Putamen (tissue), 1 donor: Measurements from ENCODE around the gene EXD2.
"Not testable (repeated sequence)": the region's sequence is repeated elsewhere in the genome, so short reads cannot be mapped to it uniquely, and the experiment has no call there.

Experiments
- DNase-seq: peaks from one replicate; pipeline ENCODE4 v3.0.0-alpha.2; 2016; ENCODE audit warnings: low spot score

The EXD2 gene

DNA sequence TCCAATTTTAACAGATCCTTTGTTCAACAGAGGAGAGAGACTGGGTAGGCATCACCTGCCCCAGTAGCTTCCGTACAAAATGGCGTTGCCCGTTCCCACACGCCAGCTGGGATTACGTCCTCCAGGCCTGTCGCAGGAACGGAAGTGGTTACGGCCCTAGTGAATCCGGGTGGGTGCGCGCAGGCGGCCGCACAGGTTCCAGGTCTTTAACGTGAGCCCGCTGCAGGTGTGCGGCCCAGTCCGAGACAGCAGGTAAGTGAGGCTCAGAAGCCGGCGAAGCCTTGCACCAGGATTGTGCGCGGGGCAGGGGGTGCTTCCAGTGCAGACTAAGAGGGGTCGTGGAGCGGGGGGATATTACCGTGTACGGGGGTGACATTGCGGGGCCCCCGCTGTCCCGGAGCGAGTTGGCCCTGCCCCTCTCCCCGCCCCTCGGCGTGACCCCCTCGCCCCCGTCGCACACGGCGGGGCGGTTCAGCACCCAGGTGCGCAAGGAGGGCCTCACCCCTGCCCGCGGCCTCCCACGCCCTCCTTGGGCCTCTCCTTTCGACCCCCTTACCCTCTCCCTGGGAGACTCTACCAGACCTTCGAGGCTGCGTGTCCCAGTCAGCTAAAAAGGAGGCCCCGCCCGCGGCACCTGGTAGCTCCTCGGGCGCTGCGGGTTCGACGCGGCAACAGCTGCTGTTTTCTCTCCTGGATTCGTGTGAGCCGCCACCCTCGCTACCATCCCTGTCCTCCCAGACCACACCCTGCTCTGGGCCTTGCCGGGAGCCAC, at the start of gene EXD2:
Gene EXD2, plus strand, starts transcription at position 159 of the 772 bp plus-strand sequence. CDS start 17,973 bp downstream, outside the sequence.
- DNase-seq = peak; percentile 92

- no peak for DNase-seq
Observed at GRCh38 chr14:69141550-69141949, 49.7 kb upstream of the EXD2 start.

GRCh38 chr14:69142101-69142500, 49.2 kb upstream of the EXD2 start:
- DNase-seq = no peak

DNA sequence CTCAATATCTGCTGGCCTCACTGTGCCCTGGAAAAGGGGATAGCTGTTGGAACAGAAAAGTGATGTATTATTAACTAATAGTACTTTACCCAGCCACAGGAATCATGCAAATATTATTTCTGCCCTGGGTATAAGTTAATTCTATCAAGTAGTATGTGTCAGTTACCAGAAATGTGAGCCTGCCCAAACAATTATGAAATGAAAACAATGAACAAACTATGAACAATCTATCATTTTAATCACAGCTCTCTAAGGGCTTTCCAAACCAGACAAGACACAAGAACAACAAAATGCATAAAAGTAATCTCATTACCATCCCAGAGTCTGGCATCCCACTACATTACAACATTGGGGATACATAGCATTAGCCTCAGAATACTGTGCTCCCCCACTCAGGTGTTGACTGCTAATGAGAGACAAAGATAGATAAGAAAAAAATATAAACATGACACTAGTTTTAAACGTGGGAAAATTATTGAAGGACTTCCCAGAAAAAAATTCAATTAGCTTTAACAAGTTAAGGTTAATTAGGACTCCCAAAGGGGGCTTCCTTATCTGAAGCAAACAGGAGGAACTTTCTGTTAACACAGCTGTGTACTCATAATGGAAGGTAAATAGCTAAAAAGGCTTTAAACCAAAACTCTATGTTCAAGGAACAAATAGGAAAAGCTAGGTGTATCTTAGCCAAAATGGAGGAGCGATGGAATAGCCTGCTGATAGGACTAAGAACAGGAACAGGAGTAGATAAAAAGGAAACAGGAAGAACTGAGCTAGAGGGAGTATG, 41.6 kb upstream of the EXD2 start:
- no peak for DNase-seq

GRCh38 chr14:69151458-69152180, 39.7 kb upstream of the EXD2 start:
- DNase-seq = peak; percentile 75

DNA sequence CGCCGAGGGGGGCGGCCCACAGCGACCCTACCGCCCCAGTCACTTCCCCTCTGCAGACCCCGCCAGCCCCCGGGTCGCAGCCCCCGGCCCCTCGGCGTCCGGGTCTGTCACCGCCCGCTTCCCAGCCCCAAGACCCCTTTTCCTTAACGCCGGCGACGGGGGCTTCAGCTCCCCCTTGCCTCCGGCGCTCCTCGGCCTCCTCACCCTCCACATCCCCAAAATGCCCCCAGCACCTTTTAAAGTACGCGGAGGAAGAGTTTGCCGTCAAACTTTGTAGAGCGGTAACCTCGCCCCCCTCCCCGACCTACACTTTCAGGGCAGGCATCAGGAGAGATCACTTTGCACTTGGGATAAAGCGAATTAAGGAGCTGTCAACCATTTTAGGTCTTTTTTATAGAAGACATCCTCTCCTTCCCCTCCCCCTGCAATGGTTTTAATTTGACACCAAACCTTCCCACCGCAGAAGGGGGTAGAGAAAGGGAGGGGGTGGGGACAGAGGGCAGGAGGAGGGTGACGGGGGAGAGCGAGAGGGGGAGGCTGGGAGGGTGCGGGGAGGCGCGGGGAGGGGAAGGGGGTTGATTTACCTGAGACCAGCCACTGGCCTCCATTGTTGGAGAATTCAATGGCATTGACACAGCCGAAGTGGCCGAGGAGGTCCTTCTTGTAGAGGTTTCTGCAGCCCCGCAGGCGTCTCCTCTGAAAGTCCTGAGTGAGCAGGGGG, 39.0 kb upstream of the EXD2 start:
- peak; percentile 34 for DNase-seq

- DNase-seq = no peak
Observed at GRCh38 chr14:69152902-69153151, 38.5 kb upstream of the EXD2 start, which contains the start of gene DCAF5. DCAF5 (minus strand) TSS chr14:69153119; CDS start chr14:69152978, 141 bp downstream.

DNA sequence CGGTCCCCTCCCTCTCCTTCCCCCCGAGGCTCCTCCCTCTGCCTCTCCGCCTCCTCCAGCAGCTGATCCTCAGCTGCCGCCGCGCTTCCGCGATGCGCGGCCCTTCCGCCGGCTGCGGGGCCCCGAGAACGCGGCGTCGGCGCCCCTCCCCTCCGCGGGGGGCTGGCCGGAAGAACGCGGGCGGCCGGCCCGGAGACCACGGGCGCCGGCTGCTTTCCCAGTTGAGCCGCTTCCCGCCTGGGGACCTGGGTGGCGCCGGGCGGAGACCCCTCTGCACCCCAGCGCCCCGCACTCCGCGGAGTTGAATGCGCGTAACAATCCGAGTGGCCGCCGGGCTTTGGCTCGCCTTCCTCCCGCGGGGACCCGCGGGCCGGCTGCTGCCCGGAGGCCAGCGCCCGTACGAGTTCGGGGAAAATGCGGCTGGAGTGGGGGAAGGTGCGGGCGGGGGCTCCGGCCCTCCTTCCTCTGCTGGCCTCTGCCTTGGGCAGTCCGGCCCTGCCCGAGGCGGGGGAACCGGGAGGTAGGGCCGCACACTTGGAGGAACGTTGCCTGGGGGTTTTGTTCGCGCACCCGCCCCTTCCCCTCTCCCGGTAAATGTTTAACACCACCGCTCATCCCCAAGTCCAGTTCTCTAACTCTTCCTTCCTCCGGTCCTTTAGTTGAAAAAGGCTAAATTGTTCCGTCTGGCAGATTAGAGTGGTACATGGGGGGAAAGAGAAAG, 38.0 kb upstream of the EXD2 start:
- peak; percentile 89 for DNase-seq

DNA sequence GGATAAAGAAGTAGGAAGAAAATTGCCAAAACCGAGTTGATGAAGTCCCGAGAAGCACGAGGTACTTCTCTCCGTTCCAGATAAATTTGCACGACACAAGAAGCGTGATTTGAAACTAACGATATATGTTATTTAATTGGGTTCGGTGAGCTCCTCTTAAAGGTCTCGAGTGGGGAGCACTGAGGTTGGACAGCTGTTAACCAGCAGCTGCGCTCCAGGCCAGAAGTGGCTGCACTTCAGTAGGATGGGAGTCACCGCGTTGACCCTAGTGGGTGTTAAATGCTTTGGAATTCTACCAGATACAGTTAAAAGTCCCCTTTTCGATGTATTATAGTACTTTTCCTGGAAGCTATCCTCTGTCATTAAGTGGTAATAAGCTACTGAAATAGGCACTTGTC, 37.4 kb upstream of the EXD2 start:
- DNase-seq = no peak

- DNase-seq = no peak
Observed at GRCh38 chr14:69154779-69155178, 36.5 kb upstream of the EXD2 start.

GRCh38 chr14:69156224-69156623, 35.1 kb upstream of the EXD2 start:
- no peak for DNase-seq

- DNase-seq = no peak
Observed at GRCh38 chr14:69161590-69161989, 29.7 kb upstream of the EXD2 start.

- DNase-seq = not testable (repeated sequence)
Observed at GRCh38 chr14:69165787-69166186, 25.5 kb upstream of the EXD2 start.

- DNase-seq = no peak
Observed at GRCh38 chr14:69170839-69171238, 20.5 kb upstream of the EXD2 start.

DNA sequence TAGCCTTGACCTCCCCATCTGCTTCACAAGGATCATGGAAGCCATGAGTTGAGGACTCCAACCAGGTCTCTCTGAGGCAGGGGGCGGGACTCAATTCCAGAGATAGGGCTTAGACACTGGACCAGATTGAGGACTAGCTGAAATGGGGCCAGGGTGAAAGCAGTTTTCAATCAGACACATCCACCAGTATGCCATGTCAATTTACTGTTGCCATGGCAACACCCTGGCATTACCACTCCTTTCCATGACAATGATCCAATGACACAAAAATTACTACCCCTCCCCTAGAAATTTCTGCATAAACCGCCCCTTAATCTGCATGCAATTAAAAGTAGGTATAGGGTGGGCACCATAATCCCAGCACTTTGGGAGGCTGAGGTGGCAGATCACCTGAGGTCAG, 19.7 kb upstream of the EXD2 start:
- no peak for DNase-seq

DNA sequence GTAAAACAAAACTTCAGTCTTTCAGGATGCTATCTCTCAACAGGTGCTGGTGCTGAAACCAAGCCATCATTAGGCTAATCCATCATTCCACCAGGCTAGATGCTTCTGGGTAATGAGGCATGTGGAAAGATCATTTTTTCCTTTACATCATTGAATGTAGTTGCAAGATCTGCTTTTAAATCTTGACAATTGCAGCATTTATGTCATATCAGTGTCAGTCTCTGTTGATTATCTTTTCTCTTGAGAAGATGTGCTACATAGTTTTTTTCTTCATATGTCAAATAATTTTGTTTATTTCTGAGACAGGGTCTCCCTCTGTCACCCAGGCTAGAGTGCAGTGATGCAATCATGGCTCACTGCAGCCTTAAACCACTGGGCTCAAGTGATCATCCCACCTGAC, 16.2 kb upstream of the EXD2 start:
- no peak for DNase-seq

DNA sequence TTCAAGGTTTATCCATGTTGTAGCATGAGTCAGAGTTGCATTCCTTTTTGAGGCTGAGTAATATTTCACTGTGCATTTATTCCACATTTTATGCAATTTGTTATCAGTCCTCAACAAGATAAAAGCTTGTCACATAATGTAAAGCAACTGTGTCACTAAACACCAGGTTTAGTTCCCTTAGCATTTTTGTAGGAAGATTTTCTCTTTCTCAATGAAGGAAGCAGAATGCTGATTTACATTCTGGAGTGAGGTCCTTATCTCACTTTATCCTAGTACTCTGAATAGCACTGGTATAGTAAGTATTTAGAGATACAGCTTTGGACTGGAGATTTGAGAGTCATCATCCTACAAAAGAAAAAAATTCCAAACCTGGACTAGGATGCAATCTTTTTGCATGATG, 9.8 kb upstream of the EXD2 start:
- no peak for DNase-seq

DNA sequence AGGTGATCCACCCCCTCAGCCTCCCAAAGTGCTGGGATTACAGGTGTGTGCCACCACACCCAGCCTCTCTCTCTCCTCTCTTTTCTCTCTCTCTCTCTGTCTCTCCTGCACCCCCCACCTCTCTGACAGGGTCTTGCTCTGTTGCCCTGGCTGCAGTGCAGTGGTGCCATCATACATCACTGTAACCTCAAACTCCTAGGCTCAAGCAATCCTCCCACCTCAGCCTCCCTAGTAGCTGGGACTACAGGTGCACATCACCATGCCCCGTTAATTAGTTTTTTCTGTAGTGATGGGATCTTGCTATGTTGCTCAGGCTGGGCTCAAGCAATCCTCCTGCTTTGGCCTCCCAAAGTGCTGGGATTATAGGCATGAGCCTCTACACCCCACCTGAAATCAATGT, 8.7 kb upstream of the EXD2 start:
- DNase-seq = not testable (repeated sequence)

- no peak for DNase-seq
Observed at GRCh38 chr14:69183735-69184134, 7.6 kb upstream of the EXD2 start.

DNA sequence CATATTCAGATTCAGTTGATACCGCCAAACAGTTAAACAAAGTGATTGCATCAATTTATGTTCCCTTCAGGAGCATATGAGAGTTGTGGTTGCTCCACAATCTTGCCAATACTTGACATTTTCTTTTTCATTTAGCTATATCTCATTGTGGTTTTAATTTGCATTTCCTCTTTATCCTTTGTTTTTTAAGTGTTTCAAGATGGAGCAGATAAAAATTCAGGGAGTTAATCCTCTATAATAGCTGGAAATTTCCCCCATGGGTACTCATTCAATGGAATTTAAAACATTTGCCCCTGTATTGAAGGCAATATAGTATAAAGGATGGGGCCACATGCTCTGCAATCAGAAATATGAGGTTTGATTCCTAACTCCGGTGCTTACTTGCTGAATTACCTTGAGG, 1.1 kb upstream of the EXD2 start:
- DNase-seq = no peak

GRCh38 chr14:69193721-69194120, 2.4 kb downstream of the EXD2 start:
- no peak for DNase-seq

- no peak for DNase-seq
Observed at GRCh38 chr14:69199786-69200185, 8.5 kb downstream of the EXD2 start.
